Upper lobe of left lung (tissue), 6 donors: Measurements from ENCODE around the gene PALMD. TPM values are rescaled to one million over a fixed set of nuclear protein-coding genes. Genes with fewer than 3 reads are reported as not detected.
A peak's percentile ranks its signal among the peaks of the same experiment; 100 is the strongest.

Experiments used
- ATAC-seq, 2 donors: fragments of 200-7000 bp; cut with Tn5 transposase; one replicate each; pipeline ENCODE4 v1.9.1; 2022; ENCODE audit warnings: mild to moderate bottlenecking in 2 of 2, moderate library complexity in 2 of 2; ENCODE audit not compliant: low FRiP score in 2 of 2
- DNase-seq, 2 donors: peaks; one replicate each; pipeline ENCODE4 v3.0.0-alpha.2; 2019 to 2020
- H3K27ac ChIP-seq, 4 donors: fragments of 200-600 bp; sonication (generic); one replicate each; pipeline ENCODE4 v1.5.1; 2016 to 2019
- H3K27me3 ChIP-seq, 4 donors: fragments of 200-600 bp; sonication (generic); one replicate each; pipeline ENCODE4 v1.5.1; 2017 to 2019
- H3K36me3 ChIP-seq, 4 donors: fragments of 200-600 bp; sonication (generic); one replicate each; pipeline ENCODE4 v1.5.1; 2016 to 2019
- H3K4me1 ChIP-seq, 4 donors: fragments of 200-600 bp; sonication (generic); one replicate each; pipeline ENCODE4 v1.5.1; 2018 to 2019
- H3K4me3 ChIP-seq, 4 donors: fragments of 200-600 bp; sonication (generic); one replicate each; pipeline ENCODE4 v1.5.1; 2017 to 2019; ENCODE audit warnings: mild to moderate bottlenecking in 2 of 4, moderate library complexity in 1 of 4
- H3K9me3 ChIP-seq, 4 donors: fragments of 200-600 bp; sonication (generic); one replicate each; pipeline ENCODE4 v1.5.1; 2018 to 2019
- CTCF ChIP-seq, 6 experiments: fragments of 450-650 bp in 4 of 6; fragments of 200-600 bp in 2 of 6; sonication (generic) in 2 of 6; IDR thresholded peaks; one replicate each; pipeline ENCODE4 v1.5.1; 2016 to 2019; ENCODE audit warnings: antibody characterized with exemption in 6 of 6
- EP300 ChIP-seq, 4 donors: sonication (generic); formaldehyde crosslinking; IDR thresholded peaks; one replicate each; pipeline ENCODE4 v1.5.1; 2017; ENCODE audit warnings: antibody characterized with exemption in 4 of 4, control low read depth in 2 of 4
- POLR2A ChIP-seq, 4 donors: fragments of 450-650 bp; IDR thresholded peaks; one replicate each; pipeline ENCODE4 v1.5.1; 2016 to 2017; ENCODE audit warnings: antibody characterized with exemption in 4 of 4, mild to moderate bottlenecking in 2 of 4
- POLR2AphosphoS5 ChIP-seq, 2 donors: sonication (generic); formaldehyde crosslinking; IDR thresholded peaks; one replicate each; pipeline ENCODE4 v1.5.1; 2017; ENCODE audit warnings: antibody characterized with exemption in 2 of 2
- WGBS, 2 donors: methylation state at CpG; one replicate each; pipeline ENCODE4 v1.1.5; 2017 to 2018; 5-methylcytosine and 5-hydroxymethylcytosine counted together
- total RNA-seq, 6 donors: library from RNA; depleted of rRNA in 4 of 6; stranded (reverse); fragments of >200 nt in 4 of 6; gene quantifications; one replicate each; pipeline versions ENCODE4 v1.1.0 to v1.2.1, GENCODE V29; 2016 to 2021
- donor health status: DM: no; HTN: no; CAD: no; lungs with moderate emphysema.
- donor health status: DM: no; HTN: yes; CAD: no; lungs with severe emphysema.

The PALMD gene
- total RNA-seq, 6 donors from 2014 or later = 11.0 to 30.6 (median 23.7) TPM

GRCh38 chr1:99656701-99657100 lies 10.8 kb downstream of the PALMD start:
- ATAC-seq (no peak), DNase-seq (no peak)
- Histone ChIP-seq H3K4me1 (peaks cover 0 to 24% (median 9%) of the 10 kb centered on the region in 4 donors), H3K9me3 (no peaks in the 10 kb centered on the region), H3K36me3 (no peaks in the 10 kb centered on the region), H3K4me3 (no peak overlapping the region), H3K27ac (peak overlapping the region in 2 of 4 donors; percentile 43 to 82), H3K27me3 (no peaks in the 10 kb centered on the region)
- no peak for TF ChIP-seq POLR2AphosphoS5 (IDR thresholded peaks at IDR 0.05)
- TF ChIP-seq POLR2A (IDR thresholded peaks at IDR 0.05) = no peak
- no peak for TF ChIP-seq EP300 (IDR thresholded peaks at IDR 0.05)
- no peak for TF ChIP-seq CTCF (IDR thresholded peaks at IDR 0.05)
- WGBS, 2 donors = 76 to 78% methylated on average over 3 of the region's 3 CpGs

- no peak overlapping the region for H3K4me3 ChIP-seq
- no peak for TF ChIP-seq POLR2A (IDR thresholded peaks at IDR 0.05)
- TF ChIP-seq CTCF (IDR thresholded peaks at IDR 0.05) = no peak
- peak in 1 of 4 donors; percentile 52 for TF ChIP-seq EP300 (IDR thresholded peaks at IDR 0.05)
- peak in 1 of 2 donors; percentile 19 for TF ChIP-seq POLR2AphosphoS5 (IDR thresholded peaks at IDR 0.05)
- DNase-seq = no peak
- peaks cover 5 to 31% (median 15%) of the 10 kb centered on the region in 4 donors for H3K4me1 ChIP-seq
- WGBS, 2 donors = 58 to 65% methylated on average over 5 of the region's 5 CpGs
- ATAC-seq = peak; percentile 16 to 43
- no peaks in the 10 kb centered on the region for H3K9me3 ChIP-seq
- peak overlapping the region in 3 of 4 donors; percentile 20 to 82 (median 33) for H3K27ac ChIP-seq
- H3K27me3 ChIP-seq = no peaks in the 10 kb centered on the region
- H3K36me3 ChIP-seq = no peaks in the 10 kb centered on the region
These were observed 11.5 kb downstream of the PALMD start for GRCh38 chr1:99657213-99658030.

- TF ChIP-seq EP300 (IDR thresholded peaks at IDR 0.05) (no peak), CTCF (IDR thresholded peaks at IDR 0.05) (no peak), POLR2A (IDR thresholded peaks at IDR 0.05) (no peak), POLR2AphosphoS5 (IDR thresholded peaks at IDR 0.05) (no peak)
- Histone ChIP-seq H3K4me3 (no peak overlapping the region), H3K27me3 (no peaks in the 10 kb centered on the region), H3K9me3 (no peaks in the 10 kb centered on the region), H3K4me1 (peaks cover 10 to 32% (median 16%) of the 10 kb centered on the region in 4 donors), H3K27ac (peak overlapping the region in 3 of 4 donors; percentile 20 to 82 (median 33)), H3K36me3 (no peaks in the 10 kb centered on the region)
- WGBS, 2 donors = 84 to 97% methylated on average over 3 of the region's 3 CpGs
- ATAC-seq = no peak
- no peak for DNase-seq
These were observed 12.0 kb downstream of the PALMD start for GRCh38 chr1:99658031-99658290.

- DNase-seq (no peak), ATAC-seq (no peak)
- H3K27ac ChIP-seq = peak overlapping the region; percentile 21 to 82 (median 42)
These were observed 13.9 kb downstream of the PALMD start for GRCh38 chr1:99659755-99660210.

More at GRCh38 chr1:99659755-99660210, 13.9 kb downstream of the PALMD start:
- Histone ChIP-seq H3K4me3 (no peak overlapping the region), H3K9me3 (no peaks in the 10 kb centered on the region), H3K27me3 (no peaks in the 10 kb centered on the region), H3K36me3 (no peaks in the 10 kb centered on the region), H3K4me1 (peaks cover 22 to 46% (median 25%) of the 10 kb centered on the region in 4 donors)
- no peak for TF ChIP-seq CTCF (IDR thresholded peaks at IDR 0.05)
- TF ChIP-seq EP300 (IDR thresholded peaks at IDR 0.05) = no peak
- TF ChIP-seq POLR2AphosphoS5 (IDR thresholded peaks at IDR 0.05) = no peak
- no peak for TF ChIP-seq POLR2A (IDR thresholded peaks at IDR 0.05)
- 50 to 55% methylated on average over 2 of the region's 2 CpGs for WGBS, 2 donors
